Loucy (cell line): Measurements from ENCODE around the gene DHX40.

Experiments
- H2AFZ ChIP-seq: fragments of 200-600 bp; sonication (generic); 2 replicates; pipeline ENCODE4 v1.6.0; 2016; ENCODE audit warnings: antibody characterized with exemption, mild to moderate bottlenecking, low read length, moderate library complexity
- H3F3A ChIP-seq: fragments of 200-600 bp; 2 replicates; pipeline ENCODE4 v1.6.0; 2016; ENCODE audit warnings: antibody characterized with exemption, low read depth, mild to moderate bottlenecking
- H3K27me3 ChIP-seq: fragments of 200-600 bp; sonication (generic); 2 replicates; pipeline ENCODE4 v1.6.1; 2014; ENCODE audit warnings: low read length, mild to moderate bottlenecking; ENCODE audit not compliant: insufficient read depth, poor library complexity, severe bottlenecking
- H3K36me3 ChIP-seq: fragments of 200-600 bp; sonication (generic); 2 replicates; pipeline ENCODE4 v1.6.1; 2016; ENCODE audit warnings: low read length; ENCODE audit not compliant: insufficient read depth
- H3K4me1 ChIP-seq: fragments of 200-600 bp; sonication (generic); 2 replicates; pipeline ENCODE4 v1.5.1; 2014; ENCODE audit warnings: low read length, mild to moderate bottlenecking; ENCODE audit not compliant: insufficient read depth, poor library complexity, severe bottlenecking
- H3K4me2 ChIP-seq: fragments of 200-600 bp; sonication (generic); 2 replicates; pipeline ENCODE4 v1.6.0; 2014; ENCODE audit warnings: antibody characterized with exemption, low read length, low read depth, mild to moderate bottlenecking; ENCODE audit not compliant: poor library complexity, severe bottlenecking
- H3K4me3 ChIP-seq: fragments of 200-600 bp; sonication (generic); 2 replicates; pipeline ENCODE4 v1.5.1; 2014; ENCODE audit warnings: low read length, mild to moderate bottlenecking, mixed read lengths; ENCODE audit not compliant: poor library complexity, severe bottlenecking
- H3K79me2 ChIP-seq: fragments of 200-600 bp; sonication (generic); 2 replicates; pipeline ENCODE4 v1.6.1; 2014; ENCODE audit warnings: low read length; ENCODE audit not compliant: insufficient read depth
- H3K9ac ChIP-seq: fragments of 200-600 bp; sonication (generic); 2 replicates; pipeline ENCODE4 v1.6.0; 2014; ENCODE audit warnings: mild to moderate bottlenecking, low read depth, low read length, moderate library complexity; ENCODE audit not compliant: poor library complexity, severe bottlenecking
- H3K9me2 ChIP-seq: fragments of 200-600 bp; sonication (generic); replicated peaks from 2 replicates; pipeline ENCODE4 v1.6.1; 2016; ENCODE audit warnings: low read depth, low read length, mixed read lengths
- H3K9me3 ChIP-seq: fragments of 200-600 bp; sonication (generic); 2 replicates; pipeline ENCODE4 v1.6.1; 2014; ENCODE audit warnings: mild to moderate bottlenecking, antibody characterized with exemption, low read length, low read depth; ENCODE audit not compliant: insufficient read depth
- H4K20me1 ChIP-seq: fragments of 200-600 bp; sonication (generic); 2 replicates; pipeline ENCODE4 v1.6.0; 2014; ENCODE audit warnings: antibody characterized with exemption, low read length, mild to moderate bottlenecking; ENCODE audit not compliant: insufficient read depth, poor library complexity, severe bottlenecking
- CTCF ChIP-seq: fragments of 200-600 bp; sonication (generic); conservative IDR thresholded peaks from 2 replicates; pipeline ENCODE4 v1.5.1; 2014; ENCODE audit warnings: mild to moderate bottlenecking, antibody characterized with exemption, low read length
- EZH2phosphoT487 ChIP-seq: fragments of 200-600 bp; IDR thresholded peaks from 2 replicates; pipeline ENCODE4 v1.6.1; 2018; ENCODE audit warnings: antibody characterized with exemption, mild to moderate bottlenecking, moderate library complexity, borderline replicate concordance

Gene DHX40

GRCh38 chr17:59647288-59647687 is 81.9 kb downstream of the DHX40 start:
- Histone ChIP-seq H3F3A (no peaks in the 10 kb centered on the region; the same call in 1 of the 2 replicates), H2AFZ (no peak overlapping the region), H3K4me1 (peaks cover 21% of the 10 kb centered on the region), H3K9me2 (no peaks in the 10 kb centered on the region), H3K79me2 (peaks cover 36% of the 10 kb centered on the region), H4K20me1 (peaks cover 89% of the 10 kb centered on the region), H3K4me2 (no peak overlapping the region), H3K27me3 (no peaks in the 10 kb centered on the region), H3K36me3 (peaks cover 84% of the 10 kb centered on the region), H3K9me3 (0 out of 2 replicates have a peak, but pooled peaks cover 2% of the 10 kb centered on the region), H3K4me3 (no peak overlapping the region), H3K9ac (no peak overlapping the region)
- TF ChIP-seq EZH2phosphoT487: no peak
- no peak for TF ChIP-seq CTCF

GRCh38 chr17:59649886-59650285 is 84.5 kb downstream of the DHX40 start:
- Histone ChIP-seq H3F3A (no peaks in the 10 kb centered on the region; the same call in 1 of the 2 replicates), H3K4me2 (no peak overlapping the region), H3K9me3 (peaks cover 8% of the 10 kb centered on the region; the same call in 1 of the 2 replicates), H3K4me3 (no peak overlapping the region), H3K36me3 (peaks cover 93% of the 10 kb centered on the region), H2AFZ (no peak overlapping the region), H3K9ac (no peak overlapping the region), H4K20me1 (peaks cover 71% of the 10 kb centered on the region), H3K27me3 (no peaks in the 10 kb centered on the region), H3K4me1 (peaks cover 5% of the 10 kb centered on the region), H3K79me2 (peaks cover 15% of the 10 kb centered on the region; the same call in 1 of the 2 replicates), H3K9me2 (no peaks in the 10 kb centered on the region)
- TF ChIP-seq CTCF (no peak), EZH2phosphoT487 (no peak)

- Histone ChIP-seq H3K9me3 (peaks cover 8% of the 10 kb centered on the region; the same call in 1 of the 2 replicates), H3K9me2 (no peaks in the 10 kb centered on the region), H3K9ac (no peak overlapping the region), H3K36me3 (peaks cover 94% of the 10 kb centered on the region), H3K4me1 (peaks cover 5% of the 10 kb centered on the region), H3F3A (no peaks in the 10 kb centered on the region; the same call in 1 of the 2 replicates), H4K20me1 (peaks cover 64% of the 10 kb centered on the region), H3K79me2 (peaks cover 15% of the 10 kb centered on the region; the same call in 1 of the 2 replicates), H3K4me2 (no peak overlapping the region), H3K27me3 (no peaks in the 10 kb centered on the region), H3K4me3 (no peak overlapping the region), H2AFZ (no peak overlapping the region)
- TF ChIP-seq EZH2phosphoT487 (no peak), CTCF (no peak)
Measured at GRCh38 chr17:59650642-59651041, 85.2 kb downstream of the DHX40 start.
